Activated gamma-delta T cell treated with Interleukin-2 at 50 U/mL for 16 hours (primary cell): ENCODE measurements around the gene SLC5A9.
"Not testable (repeated sequence)": the region's sequence is repeated elsewhere in the genome, so short reads cannot be mapped to it uniquely, and the experiment has no call there.

Experiments
- DNase-seq: peaks from one replicate; pipeline ENCODE4 v3.0.0-alpha.2; 2020

The SLC5A9 gene

DNA sequence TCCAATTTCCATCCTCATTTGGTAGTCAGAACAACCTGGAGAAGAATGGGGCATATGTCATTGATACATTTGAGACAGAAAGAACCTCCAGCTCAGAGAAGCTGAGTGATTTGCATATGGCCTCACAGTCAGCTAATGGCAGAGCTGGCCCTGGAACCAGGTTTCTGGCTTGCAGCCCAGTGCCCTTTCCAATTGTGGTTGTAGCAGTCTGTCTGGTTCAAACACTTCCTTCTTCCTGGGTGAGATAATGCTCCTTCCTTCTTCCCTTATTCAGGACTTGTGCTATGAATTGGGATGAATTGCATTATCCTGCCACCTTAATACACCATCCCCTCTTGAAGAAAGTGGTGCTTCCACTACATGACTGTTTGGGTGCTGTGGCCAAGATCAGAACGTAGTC lies 24.2 kb downstream of the SLC5A9 start:
- no peak for DNase-seq

DNA sequence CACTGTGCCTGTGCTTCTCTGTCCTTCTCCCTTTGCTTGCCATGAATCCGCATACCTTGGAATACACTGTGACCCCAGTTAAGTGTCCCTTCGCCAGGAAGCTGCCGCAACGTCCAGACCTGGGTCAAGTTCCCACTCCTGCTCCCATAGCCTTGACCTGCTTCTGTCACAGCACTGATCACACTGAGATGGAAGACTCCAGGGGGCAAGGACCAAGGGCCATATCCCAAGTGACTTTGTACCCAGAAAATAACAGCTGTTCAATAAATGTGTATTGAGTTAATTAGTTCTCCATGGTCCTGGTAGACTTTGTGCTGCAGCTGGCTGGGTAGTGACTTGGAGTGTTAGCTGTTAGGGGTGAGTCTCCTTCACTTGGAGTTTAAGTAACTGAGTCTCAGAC lies 25.8 kb downstream of the SLC5A9 start:
- no peak for DNase-seq

DNA sequence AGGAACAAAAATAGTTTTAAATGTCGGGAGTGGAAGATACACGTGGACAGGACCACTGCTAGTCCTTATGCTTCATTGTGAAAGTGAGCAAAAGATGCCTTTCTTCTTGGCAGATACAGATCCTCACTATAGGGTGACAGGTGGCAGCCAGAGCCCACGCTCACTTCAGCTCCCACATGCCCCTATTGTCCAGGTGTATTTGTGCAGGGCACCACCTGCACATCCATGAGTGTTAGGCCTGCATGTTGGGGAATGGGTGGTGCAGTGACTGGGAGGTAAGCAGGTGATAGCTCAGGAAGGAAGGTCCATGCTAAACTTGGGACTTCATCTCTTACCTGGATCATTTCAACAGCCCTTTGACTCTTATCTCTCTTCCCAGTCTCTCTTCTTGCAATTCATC lies 27.4 kb downstream of the SLC5A9 start:
- DNase-seq: no peak

DNA sequence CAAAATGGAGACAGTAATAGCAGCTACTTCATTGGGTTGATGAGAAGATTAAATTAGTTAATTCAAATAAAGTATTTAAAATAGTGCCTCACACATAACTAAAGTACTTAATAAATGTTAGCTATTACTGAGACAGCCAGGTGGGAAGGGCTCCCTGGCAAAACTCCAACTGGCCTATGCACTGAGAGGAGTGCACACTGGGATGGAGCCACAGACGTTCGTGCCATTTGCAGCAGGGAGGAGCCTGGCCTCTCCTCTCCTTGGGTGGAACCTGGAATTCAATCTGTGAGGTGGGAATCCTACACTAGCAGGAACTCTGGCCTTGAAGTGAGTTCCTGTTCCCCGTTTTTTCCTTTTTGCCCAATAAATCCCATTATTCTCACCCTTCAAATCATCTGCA lies 28.1 kb downstream of the SLC5A9 start:
- no peak for DNase-seq

DNA sequence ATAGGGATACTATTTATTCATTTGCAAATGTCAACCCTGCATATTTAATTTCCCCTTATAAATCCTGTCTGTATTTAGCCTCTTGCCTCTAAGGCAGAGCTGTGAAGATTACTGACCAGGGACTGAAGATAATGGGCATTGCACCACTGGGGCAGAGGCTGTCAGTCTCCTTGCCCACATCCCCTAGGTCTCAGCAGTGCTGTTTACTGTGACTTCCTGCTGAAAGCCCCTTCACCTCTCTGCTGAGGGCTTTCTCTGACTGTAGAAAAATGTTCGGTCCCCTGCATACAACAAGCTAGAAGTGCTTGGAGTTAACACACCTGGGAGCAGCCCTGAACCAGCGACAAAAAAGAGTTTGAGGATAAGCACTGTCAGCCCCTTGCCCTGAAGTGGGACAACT lies 28.8 kb downstream of the SLC5A9 start:
- DNase-seq: no peak

DNA sequence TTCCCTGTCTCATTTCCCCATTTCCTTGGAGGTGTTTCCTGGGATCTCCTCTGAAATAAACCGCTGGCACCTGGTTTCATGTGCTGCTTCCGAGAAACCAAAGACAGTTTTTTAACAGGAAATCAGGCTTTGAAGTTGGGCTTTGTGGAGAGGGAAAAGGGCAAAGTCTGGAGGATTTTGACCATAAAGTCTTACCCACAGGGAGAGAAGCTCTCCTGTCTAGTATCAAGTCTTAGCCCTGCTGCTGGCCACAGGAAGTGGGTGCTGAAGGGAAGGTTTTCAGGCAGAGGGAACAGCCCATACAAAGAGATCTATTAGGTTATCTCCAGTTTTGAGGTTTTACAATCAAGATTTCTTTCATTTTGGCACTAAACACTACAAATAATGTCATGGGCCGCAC lies 29.3 kb downstream of the SLC5A9 start:
- no peak for DNase-seq

DNA sequence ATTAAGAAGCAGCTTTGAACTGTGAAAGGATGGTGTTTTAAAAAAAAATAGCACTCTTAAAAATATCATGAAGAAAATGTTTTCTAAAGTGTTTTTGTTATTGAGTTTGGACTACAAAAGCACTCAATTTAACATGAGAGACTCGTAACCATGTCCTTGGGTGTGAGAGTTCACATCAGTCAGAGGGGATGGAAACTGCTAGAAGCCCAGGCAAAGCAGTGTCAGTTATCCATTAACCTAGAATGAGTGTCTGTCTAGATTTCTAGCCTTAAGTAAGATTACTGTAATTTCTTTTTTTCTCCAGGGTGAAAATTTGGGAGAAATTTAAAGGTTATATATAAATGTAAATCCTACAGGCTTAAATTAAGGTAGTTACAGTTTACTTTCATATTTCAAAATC lies 31.7 kb downstream of the SLC5A9 start:
- no peak for DNase-seq

DNA sequence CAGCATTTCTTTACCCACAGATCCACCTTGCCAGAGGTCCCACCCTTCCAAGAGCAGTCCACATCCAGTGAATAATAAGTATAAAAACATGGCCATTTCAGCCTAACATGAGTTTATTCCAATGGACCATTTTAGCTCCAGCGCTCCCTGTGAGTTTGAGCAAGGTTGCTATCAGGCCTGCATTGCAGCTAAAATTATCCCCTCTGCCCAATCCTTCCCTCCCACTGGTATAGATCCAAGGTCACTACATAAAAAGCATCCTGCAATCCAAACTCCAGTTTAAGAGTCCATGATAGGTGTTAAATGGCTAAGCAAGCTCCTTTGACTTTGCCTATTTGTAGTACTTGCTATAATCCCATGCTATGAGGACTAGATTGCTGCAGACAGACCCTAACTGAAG lies 35.6 kb downstream of the SLC5A9 start:
- no peak for DNase-seq

DNA sequence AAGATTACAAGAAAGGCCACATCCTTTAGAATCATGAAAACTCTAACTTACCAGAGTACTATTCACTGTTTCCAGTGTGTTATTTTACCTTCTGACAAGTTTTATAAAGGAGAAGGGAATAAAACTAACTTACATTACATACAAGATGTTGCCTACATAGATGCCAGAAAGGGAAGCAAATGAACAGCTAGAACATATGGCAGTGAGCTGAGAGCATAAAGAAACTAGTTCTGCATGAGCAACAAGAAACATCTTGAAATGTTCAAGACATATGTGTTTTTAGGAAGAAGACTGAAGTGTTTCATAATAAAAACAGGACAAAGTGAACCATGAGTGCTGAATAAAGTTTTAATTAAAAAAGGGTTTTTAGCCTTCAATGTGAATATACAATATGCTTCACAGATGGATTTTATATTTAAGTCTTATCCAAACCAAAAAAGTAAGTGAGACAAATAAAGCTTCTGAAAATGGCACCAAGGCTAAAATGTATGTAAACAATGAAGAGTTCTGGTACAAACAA lies 39.4 kb downstream of the SLC5A9 start:
- no peak for DNase-seq

DNA sequence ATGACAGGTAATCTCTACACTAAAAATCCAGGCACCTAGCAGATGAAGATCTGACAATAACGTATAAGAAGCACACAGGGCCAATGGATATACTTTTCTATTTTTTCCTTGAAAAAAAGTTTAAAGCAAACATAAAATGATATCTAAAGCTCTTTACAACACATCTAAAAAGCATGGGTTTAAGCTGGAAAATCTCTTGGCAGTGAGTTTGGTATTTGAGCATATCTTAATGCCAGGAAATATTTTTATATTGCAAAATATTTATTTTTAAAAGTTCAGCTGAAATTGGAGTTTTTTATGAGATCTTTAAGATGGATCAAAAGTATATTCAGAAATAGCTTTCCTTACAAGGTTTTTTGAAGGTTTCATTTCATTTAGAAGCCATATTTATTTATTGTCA lies 40.5 kb downstream of the SLC5A9 start:
- DNase-seq: no peak

DNA sequence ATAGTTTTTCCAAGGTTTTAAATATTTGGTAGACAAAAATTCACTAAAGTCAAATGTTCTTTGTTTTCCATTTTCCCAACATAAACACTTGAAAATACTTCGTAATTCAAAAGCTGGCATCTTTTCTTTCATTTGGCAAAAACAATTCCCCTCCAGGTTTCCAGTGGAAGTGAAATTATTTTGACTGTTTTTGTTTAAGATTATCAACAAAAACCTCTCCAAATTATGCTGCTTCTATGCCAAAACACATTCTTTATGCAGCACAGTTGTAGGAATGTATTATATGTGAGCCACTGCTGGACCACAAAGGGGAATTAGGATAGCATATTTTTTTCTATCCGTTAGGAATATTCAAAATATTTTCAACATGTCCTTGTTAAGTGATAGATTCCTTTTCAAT lies 44.1 kb downstream of the SLC5A9 start:
- DNase-seq: no peak

DNA sequence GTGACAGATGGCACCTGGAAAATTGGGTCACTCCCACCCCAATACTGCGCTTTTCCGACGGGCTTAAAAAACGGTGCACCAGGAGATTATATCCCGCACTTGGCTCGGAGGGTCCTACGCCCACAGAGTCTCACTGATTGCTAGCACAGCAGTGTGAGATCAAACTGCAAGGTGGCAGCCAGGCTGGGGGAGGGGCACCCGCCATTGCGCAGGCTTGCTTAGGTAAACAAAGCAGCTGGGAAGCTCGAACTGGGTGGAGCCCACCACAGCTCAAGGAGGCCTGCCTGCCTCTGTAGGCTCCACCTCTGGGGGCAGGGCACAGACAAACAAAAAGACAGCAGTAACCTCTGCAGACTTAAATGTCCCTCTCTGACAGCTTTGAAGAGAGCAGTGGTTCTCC lies 54.9 kb downstream of the SLC5A9 start:
- DNase-seq: not testable (repeated sequence)

DNA sequence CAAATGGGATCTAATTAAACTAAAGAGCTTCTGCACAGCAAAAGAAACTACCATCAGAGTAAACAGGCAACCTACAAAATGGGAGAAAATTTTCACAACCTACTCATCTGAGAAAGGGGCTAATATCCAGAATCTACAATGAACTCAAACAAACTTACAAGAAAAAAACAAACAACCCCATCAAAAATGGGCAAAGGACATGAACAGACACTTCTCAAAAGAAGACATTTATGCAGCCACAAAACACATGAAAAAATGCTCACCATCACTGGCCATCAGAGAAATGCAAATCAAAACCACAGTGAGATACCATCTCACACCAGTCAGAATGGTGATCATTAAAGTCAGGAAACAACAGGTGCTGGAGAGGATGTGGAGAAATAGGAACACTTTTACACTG lies 59.8 kb downstream of the SLC5A9 start:
- DNase-seq: not testable (repeated sequence)

DNA sequence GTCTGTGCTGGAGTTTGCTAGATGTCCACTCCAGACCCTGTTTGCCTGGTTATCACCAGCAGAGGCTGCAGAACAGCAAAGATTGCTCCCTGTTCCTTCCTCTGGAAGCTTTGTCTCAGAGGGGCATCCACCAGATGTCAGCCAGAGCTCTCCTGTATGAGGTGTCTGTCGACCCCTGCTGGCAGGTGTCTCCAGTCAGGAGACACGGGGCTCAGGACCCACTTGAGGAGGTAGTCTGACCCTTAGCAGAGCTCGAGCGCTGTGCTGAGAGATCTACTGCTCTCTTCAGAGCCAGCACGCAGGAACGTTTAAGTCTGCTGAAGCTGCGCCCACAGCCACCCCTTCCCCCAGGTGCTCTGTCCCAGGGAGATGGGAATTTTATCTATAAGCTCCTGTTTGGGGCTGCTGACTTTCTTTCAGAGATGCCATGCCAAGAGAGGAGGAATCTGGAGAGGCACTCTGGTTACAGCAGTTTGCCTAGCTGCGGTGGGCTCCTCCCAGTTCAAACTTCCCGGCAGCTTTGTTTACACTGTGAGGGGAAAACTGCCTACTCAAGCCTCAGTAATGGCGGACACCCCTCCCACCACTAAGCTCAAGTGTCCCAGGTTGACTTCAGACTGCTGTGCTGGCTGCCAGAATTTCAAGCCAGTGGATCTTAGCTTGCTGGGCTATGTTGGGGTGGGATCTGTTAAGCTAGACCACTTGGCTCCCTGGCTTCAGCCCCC lies 62.3 kb downstream of the SLC5A9 start:
- DNase-seq: not testable (repeated sequence)

DNA sequence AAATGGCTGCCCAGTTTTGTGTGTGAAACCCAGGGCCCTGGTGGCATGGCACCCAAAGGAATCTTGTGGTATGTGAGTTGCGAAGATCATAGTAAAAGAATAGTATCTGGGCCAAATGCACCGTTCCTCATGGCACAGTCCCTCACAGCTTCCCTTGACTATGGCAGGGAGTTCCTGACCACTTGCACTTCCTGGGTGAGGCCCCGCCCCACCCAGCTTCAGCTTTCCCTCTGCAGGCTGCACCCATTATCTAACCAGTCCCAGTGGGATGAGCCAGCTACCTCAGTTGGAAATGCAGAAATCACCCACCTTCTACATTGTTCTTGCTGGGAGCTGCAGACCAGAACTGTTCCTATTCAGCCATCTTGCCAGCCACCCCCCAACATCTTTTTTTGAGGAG lies 63.0 kb downstream of the SLC5A9 start:
- DNase-seq: no peak

DNA sequence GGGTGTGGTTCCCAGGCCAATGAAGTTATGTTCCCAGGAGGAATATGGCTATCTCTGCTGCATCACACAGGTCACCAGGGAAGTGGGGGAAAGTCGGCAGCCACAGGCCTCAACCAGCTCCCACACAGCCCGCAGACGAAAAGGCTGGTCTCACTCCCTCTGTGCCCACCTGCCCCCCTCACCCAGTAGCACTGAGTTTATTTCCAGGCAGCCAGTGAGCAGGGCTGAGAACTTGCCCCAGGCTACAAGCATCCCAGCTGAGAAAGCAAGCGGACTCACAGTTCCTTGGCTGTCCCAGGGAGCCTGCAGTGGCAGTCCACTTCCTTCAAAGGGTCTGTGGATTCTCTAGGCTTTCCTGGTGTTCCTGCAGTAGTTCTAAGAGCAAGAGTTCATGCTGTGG lies 68.9 kb downstream of the SLC5A9 start:
- DNase-seq: no peak

DNA sequence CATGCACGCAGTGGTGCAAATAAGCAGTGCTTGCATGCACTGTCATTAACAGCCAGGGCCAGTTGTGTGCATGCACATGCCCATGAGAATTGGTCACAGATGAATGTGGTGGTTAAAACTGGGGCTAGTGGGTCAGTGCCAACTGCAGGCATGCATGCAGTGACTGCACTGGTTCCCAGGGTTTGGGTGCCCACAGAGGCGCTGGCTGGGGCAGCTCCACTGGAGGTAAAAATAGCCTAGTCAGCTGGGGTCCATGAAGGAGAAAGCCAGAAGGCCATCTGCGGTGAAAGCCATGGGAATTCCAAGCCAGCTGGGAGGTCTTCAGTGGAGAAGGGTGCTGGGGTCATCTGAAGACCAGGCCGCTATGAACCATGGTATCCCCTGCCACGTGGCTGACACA lies 70.2 kb downstream of the SLC5A9 start:
- no peak for DNase-seq

DNA sequence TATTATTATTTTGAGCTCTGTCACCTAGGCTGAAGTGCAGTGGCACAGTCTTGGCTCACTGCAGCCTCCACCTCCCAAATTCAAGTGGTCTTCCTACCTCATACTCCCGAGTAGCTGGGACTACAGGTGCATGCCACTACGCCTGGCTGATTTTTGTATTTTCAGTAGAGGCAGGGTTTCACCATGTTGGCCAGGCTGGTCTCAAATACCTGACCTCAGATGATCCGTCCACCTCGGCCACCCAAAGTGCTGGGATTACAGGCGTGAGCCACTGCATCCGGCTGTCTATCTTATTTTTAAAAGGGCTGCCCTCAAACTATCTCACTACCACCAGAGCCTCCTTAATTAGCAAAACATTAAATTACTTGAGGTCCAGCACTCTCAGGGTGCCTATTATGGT lies 71.6 kb downstream of the SLC5A9 start:
- not testable (repeated sequence) for DNase-seq

DNA sequence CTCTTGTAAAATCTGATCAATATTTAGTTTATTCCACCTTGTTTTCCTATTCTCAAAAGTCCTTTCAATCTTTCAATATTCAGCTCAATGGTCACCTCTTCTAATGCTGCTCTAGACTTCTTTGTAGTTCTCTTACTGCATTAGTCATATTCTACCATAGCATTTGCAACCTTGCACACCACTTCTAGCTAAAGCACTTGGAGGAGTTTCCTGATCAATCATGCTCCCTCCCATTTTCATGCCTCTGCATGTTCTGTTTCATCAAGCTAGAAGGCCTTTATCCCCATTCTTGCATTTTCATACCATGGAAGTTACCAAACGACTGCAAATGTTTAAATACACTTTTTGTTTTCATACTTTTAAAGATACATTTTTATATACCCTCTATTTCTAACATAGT lies 72.1 kb downstream of the SLC5A9 start:
- DNase-seq: no peak
